ENCODE results near the gene ALDH4A1.
"Not testable (repeated sequence)": the region's sequence is repeated elsewhere in the genome, so short reads cannot be mapped to it uniquely, and the experiment has no call there.

Gene ALDH4A1

GRCh38 chr1:18875796-18876128 lies 26.6 kb downstream of the ALDH4A1 start:
- no peak for FAIRE-seq

- no peak for FAIRE-seq
Measured at GRCh38 chr1:18875107-18875795, 27.1 kb downstream of the ALDH4A1 start.

DNA sequence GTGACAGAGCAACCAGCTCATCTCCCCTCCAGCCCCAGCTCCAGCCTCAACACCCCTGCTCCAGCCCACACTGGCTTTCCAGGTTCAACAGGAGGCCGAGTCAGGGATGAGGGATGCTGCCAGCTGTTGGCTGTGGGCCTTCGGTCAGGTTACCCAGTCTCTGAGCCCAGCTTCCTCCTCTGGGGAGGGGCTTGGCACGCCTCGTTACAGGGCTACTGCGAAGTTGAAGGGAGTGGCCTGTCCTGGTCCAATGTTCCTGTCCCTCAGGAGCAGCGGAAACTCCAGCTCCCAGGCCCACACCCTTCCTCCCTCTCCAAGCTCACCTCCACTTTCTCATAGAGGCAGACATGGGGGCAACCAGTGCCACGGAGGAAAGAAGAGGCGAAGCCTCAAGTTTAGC lies 27.8 kb downstream of the ALDH4A1 start:
- FAIRE-seq = no peak

DNA sequence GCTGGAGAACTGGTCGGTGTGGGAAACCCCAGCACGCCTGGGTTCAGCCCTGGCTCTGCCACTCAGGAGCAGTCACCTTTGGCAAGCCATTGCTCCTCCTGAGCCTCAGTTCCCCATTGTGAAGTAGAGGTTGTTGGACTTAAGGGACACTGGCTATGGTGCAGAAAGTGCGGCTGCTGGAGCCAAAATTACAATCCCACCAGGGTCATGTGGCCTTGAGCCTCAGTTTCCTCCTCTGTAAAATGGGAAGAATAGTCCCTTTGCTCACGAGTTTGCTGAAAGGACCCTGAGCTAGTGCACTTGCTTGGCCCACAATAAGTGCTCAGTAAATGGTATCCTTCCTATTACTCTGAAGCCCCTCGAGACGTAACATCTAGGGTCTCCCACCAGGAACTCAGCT lies 28.3 kb downstream of the ALDH4A1 start:
- FAIRE-seq = no peak

DNA sequence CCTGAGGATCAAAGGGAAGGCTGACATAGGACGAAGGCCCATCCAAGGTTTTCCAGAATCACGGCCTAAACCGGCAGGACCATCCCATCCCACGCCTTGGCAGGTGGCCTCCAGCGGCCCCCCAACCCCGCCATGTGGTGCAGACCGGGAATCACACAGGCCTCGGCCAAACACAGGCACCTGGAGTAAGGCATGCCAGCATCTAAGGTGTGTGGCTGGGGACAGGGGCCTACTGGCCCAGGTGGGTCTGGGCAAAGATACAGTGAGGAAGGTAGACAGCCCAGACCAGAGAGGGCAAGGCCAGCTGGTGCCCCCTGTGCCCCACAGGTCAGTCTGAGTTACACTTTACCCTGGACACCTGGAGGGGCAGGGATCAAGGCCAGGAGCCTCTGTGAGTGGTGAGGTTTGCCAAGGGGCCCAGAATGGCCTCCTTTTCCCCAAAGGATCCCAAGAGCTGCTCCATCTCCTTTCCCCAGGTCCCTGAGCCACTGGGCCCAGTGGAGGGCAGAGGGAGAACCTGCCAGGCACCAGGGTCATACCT lies 30.2 kb downstream of the ALDH4A1 start:
- FAIRE-seq = no peak

GRCh38 chr1:18871401-18872070 lies 30.8 kb downstream of the ALDH4A1 start:
- no peak for FAIRE-seq

- FAIRE-seq = no peak
Measured at GRCh38 chr1:18870957-18871356, 31.4 kb downstream of the ALDH4A1 start.

DNA sequence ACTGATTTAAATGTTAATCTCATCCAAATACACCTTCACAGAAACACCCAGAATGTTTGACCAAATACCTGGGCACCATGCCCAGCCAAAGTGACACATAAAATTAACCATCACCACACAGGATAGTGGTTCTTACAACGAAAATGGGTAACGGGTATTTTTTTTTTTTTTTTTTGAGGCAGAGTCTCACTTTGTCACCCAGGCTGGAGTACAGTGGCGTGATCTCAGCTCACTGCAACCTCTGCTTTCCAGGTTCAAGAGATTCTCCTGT lies 31.8 kb downstream of the ALDH4A1 start:
- not testable (repeated sequence) for FAIRE-seq

GRCh38 chr1:18869847-18870594 lies 32.3 kb downstream of the ALDH4A1 start:
- FAIRE-seq = no peak

DNA sequence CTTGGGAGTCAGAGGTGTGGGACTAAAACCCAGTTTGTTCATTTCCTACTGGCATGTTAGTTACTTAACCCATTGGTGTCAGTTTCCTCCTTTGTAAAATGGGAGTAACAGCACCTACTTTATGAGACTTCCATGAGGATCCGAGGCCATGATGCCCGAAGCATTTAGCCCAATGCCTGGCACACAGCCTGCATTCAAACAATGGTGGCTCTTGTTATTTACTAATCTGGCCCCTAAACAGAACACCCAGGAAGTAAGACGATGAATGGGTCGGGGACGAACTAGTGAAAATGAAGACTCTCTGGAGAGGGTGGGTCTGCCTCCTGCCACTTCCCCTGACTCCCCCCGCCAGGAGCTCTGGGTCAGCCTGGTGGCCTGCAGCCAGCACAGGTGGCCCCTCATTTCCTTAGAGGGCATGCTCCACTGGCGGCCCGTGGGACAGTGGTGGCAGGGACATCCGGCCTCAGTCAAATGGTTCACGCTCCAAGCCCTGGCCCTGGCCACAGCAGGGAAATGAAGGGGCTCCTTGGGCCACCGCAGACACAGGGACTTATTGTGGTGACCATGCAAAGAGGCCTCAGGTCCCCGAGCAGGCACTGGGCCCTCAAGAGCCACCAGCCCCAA lies 33.4 kb downstream of the ALDH4A1 start:
- FAIRE-seq = no peak

DNA sequence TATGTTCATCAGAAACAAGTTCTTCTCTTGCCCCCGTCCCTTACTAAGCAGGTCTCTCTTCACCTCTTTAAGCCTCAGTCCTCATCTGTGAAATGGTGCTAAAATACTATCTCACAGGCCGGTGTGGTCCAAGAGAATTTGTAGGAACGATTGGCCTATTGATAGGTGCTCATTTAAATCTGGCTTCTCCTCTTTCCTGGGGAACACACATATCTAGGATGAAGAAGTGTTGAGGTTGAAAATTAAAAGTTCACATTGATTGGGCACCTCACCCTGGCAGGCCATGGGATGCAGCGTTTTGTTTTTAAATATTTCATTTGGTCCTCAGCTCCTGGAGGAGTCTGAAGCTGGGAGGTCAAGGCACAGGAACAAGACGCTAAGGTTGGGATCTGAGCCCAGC lies 34.0 kb downstream of the ALDH4A1 start:
- no peak for FAIRE-seq

DNA sequence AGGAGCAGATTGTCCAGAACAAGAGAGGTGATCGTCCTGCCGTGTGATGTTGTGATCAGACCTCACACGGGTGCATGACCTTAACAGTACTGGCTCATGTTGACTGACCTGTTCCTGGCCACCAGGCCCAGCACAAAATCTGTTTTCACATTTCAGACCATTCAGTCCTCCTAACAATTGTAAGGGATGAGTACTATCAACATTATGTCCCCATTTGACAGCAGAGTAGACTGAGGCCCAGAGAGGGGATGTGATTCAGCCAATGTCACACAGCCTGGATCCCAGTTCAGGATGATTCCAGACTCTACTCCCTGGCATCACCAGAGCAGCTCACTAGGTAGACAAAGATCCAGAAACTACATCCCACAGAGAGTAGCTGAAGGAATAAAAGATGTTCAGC lies 35.5 kb downstream of the ALDH4A1 start:
- FAIRE-seq = no peak

- FAIRE-seq = no peak
Measured at GRCh38 chr1:18866314-18866713, 36.0 kb downstream of the ALDH4A1 start.

GRCh38 chr1:18865176-18865575 lies 37.2 kb downstream of the ALDH4A1 start:
- no peak for FAIRE-seq

DNA sequence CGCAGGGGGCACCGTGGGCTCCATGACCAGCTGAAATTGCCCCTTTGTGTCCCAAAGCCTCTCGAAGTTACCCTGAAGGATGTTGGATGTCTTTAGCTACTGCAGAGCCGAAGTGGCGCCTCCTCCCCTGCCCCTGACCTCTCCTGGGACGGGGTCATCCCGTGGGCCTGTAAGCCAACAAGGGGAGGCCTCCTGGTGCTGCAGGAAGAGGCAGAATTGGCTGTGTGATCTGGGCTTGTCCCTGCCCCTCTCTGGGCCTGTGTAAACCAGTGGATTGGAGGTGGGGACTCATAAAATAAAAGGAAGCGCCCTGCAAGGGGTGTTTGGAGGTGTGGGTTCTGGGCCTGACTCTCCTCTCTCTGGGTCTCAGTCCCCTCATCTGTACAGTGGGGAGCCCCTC lies 40.8 kb downstream of the ALDH4A1 start:
- no peak for FAIRE-seq

DNA sequence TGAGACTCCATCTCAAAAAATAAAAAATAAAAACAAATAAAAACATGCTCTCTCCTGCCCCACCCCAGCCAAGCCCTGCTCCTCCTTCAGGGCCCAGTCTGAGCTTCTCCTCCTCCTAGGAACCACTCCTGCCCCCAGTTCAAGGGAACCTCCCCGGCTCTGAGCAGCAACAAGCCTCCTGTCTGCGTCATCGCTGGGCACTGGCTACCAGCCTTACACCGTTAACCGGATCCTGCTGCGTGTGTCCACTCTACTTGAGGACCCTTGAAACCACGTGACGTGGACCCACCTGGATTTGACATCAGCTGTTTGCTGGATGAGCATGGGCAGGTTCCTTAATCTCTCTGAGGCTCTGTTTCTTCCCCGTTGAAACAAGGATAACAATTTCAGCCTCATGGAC lies 41.3 kb downstream of the ALDH4A1 start:
- no peak for FAIRE-seq

DNA sequence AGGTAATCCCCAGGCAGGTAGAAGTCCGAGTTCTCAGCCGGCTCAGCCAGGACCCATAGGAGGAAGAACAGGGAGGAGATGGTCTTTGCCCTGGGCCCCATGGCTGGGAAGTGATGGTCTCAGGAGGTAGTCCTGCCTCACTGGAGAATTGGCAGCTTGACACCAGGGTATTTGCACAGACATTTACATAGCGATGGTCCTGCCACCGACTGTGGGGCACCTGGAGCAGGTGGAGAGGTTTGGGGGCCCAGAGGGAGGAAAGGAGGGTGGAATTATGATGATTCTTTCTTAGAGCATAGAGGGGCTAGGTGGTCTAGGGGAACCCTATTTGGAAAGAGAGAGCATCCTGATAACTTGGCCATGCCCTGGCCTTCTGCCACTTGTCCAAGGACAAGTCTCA lies 42.8 kb downstream of the ALDH4A1 start, which contains the start of gene TAS1R2:
Gene TAS1R2, minus strand, starts transcription at position 101 of the 400 bp plus-strand sequence. Its CDS starts 0 bp downstream, at position 101.
- FAIRE-seq = no peak

DNA sequence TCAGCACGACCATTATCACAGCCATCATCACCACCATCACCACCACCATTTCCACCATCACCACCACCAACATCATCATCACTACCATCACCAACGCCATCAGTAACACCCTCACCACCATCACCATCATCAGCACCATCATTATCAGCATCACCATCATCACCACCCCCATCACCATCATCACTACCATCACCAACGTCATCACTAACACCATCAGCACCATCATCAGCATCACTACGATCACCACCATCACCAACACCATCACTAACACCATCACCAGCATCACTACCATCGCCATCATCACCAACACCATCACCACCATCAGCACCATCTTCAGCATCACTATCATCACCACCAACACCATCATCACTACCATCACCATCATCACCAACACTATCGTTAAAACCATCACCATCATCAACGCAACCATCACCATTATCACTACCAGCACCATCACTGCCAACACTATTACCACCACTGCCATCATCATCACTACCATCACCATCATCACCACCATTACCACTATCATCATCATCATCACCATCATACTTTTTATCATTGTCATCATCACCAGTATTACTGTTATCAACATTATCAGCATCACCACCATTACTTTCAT lies 44.2 kb downstream of the ALDH4A1 start:
- FAIRE-seq = no peak

GRCh38 chr1:18856435-18856834 lies 45.9 kb downstream of the ALDH4A1 start:
- no peak for FAIRE-seq

DNA sequence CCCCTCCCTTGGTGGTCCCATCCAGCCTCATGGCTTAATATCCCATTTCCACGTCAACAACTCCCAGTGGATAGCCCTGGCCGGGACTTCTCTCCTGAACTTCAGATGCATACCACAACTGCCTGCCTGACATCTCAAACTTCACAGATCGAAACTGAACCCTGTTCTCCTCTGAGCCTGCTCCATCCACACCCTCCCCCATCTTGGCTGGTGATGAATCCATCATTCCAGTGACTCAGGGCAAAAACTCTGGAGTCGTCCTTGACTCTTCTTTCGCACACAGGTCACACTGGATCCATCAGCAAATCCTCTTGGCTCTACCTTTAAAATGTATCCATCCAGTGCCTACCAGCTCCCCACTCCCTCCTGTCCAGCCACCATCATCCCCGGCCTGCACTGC lies 46.8 kb downstream of the ALDH4A1 start:
- FAIRE-seq = no peak

GRCh38 chr1:18854331-18855025 lies 47.9 kb downstream of the ALDH4A1 start:
- no peak for FAIRE-seq

DNA sequence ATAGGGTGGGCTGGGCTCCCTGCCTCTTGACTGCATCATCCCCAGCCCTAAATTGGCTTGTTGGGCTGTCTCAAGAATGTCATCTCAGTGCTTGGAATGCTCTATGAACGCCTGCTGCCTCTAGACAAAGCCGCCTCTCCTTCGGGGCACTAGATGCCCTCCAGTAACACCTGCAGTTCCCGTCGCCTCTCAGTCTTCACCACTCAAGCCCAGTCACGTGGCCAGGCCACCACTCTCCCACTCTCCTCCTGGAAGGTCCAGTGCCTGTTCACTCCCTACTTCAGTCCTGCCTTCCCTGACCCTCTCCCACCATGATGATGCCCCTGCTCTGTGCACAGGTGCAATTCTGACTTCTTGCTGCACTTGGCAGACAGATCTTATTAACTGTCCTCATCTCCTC lies 49.9 kb downstream of the ALDH4A1 start:
- no peak for FAIRE-seq

Data from islet of Langerhans (tissue), 1 donor.